ENCODE results near the gene RABGAP1L.

GRCh38 chr1:174367892-174368291, 208.6 kb downstream of the RABGAP1L start:
- TF ChIP-seq CTCF (IDR thresholded peaks at IDR 0.05) (no peak), POLR2A (IDR thresholded peaks at IDR 0.05) (no peak)
